GM19099 (cell line): ENCODE data around the gene BEAN1.

Experiments
- POLR2A ChIP-seq: IDR thresholded peaks from 3 replicates; pipeline ENCODE4 v1.6.1; 2011; ENCODE audit warnings: low read depth; ENCODE audit not compliant: insufficient read length; ENCODE audit errors: extremely low read depth

The BEAN1 gene

GRCh38 chr16:66510711-66511601 is 83.9 kb downstream of the BEAN1 start:
- no peak for TF ChIP-seq POLR2A

- TF ChIP-seq POLR2A, result no peak
These were observed 84.6 kb downstream of the BEAN1 start for GRCh38 chr16:66511602-66512271.

DNA sequence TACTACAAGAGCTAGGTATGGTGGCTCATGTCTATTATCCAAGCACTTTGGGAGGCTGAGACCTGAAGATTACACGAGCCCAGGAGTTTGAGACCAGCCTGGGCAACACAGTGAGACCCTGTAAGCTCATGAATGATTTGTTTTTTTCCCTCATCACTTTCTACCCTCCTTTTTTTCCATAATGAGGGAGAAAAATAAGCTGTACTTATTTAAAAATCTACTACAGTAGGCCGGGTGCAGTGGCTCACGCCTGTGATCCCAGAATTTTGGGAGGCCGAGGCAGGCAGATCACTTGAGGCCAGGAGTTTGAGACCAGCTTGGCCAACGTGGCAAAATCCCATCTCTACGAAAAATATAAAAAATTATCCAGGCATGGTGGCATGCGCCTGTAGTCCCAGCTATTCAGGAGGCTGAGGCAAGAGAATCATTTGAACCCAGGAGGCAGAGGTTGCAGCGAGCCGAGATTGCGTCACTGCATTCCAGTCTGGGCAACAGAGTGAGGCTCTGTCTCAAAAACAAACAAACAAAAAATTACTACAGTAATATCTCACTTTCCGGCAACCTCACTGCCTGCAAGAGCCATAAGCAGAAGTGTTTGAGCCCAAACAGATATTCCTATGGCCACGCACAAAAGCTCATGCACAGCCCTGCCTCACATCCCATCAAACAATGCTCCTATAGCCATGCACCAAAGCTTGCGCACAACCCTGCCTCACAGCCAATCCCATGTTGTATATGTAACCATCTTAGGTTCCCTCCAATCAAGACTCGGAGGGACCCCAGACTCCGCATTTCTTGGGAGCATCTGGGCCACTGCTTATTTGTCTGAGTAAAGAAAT is 85.4 kb downstream of the BEAN1 start:
- no peak for TF ChIP-seq POLR2A

GRCh38 chr16:66513111-66513723 is 86.1 kb downstream of the BEAN1 start:
- TF ChIP-seq POLR2A, result no peak

DNA sequence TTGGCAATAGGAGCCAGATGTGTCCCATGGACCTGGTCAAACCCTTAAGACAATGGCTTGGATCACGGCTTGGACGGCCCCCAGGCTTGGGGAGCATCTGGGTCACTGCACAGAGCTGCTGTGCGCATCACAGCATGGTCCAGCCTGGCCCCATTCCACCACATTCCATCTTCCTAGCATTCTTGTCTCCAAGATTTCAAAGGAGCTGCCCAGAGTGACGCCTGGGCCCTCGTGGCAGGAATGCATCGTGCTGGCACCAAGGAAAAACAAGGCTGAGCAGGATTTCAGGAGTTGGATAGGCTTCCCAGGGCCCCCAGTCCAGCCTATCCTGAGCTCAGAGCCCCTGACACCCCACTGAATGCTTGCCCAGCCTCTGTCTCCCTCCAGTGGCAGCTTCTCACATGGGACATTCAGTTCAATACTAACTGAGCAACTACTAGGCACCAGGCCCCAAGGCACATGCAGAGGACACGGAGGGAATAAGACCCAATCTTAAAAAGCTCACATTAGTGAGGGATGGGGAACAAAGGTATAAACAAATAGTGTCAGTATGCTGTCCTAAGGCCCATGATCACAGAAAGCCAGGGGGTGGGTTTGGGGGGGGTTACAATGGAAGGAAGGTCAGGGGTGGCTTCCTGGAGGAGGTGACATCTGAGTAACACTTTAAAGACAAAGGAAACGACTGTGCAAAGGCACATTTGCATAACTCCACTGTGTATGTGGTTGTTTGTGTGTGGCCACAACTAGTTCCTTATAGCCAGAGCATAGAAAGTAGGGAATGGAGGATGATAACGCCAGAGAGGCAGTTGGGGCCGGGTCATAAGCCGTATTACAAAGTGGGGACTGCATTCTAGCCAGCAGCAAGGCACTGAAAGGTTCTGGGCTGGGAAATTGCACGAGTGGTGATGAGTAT is 88.8 kb downstream of the BEAN1 start:
- TF ChIP-seq POLR2A, result no peak

GRCh38 chr16:66516509-66516807 is 89.4 kb downstream of the BEAN1 start:
- TF ChIP-seq POLR2A, result no peak

GRCh38 chr16:66516808-66517585 is 89.9 kb downstream of the BEAN1 start:
- TF ChIP-seq POLR2A, result no peak

DNA sequence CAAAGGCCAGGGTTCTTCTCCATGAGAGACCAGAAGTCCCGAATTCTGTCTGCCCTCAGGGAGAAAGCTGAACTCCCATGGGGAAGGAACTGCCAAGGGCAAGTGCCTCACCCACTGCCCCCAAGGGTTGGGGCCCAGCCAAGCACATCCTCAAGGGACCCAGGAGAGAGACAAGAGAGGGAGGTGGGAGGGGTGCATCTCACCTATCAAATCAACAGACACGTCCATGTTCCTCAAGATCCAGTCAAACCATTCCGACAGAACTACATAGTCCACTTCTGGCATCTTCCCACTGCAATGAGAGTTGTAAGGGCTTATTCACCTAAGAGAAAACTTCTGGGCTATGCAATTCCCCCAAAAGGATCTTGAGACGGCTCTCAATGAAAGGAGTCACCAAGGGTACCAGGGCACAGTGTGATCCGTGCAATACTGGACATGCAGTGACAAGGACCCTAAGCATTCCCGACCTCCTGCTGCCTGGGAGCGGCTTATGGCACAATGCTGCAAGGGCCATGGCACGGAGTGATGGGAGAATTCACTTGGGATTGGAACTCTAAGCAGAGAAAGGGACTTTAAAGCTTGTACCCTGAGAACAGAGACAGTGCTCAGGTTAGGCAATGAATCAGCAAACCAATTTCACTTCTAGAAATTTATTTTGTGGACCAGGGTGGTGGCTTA is 90.6 kb downstream of the BEAN1 start:
- no peak for TF ChIP-seq POLR2A

GRCh38 chr16:66519482-66520373 is 92.6 kb downstream of the BEAN1 start:
- TF ChIP-seq POLR2A, result no peak

DNA sequence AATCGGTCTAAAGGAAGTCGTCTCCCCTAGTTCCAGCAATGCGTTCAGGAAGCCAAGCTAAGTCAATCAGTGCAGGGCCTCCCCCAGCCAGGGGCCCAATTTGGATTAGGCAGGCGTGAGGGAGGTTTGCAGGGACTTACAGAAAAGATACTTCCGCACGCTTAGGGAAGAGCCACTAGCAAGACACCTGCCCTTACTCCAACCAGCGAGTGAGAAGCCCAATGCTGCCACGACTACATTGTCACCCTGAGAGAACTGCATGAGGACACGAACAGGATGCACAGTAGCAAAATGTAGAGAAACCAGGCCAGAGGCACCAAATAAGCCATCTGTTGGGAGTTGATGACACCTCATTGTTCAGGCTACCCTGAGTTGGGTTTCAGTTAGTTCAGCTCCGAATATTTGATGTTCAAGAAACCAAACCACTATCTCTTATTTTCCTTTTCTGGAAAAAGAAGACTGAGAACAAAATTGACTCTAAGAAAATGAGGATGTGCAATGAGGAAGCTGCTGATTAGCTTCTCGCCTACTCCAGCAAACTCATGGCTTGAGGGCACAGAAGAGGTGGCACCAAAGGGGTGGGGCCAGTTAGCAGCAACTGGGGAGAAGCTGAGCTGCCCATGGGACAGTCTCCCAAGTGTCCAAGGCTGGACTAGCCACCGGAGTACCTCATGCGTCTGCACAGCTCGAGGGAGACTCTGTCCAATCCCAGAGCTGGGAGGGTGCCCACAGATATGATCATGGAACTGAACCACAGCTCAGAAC is 93.5 kb downstream of the BEAN1 start:
- no peak for TF ChIP-seq POLR2A

GRCh38 chr16:66521252-66521713 is 94.2 kb downstream of the BEAN1 start:
- TF ChIP-seq POLR2A, result no peak
